Mucosa of stomach (tissue), 1 donor: ENCODE measurements around the gene PLCB1.
"Not testable (repeated sequence)": the region's sequence is repeated elsewhere in the genome, so short reads cannot be mapped to it uniquely, and the experiment has no call there.

Experiments used
- H3K27me3 ChIP-seq: one replicate; pipeline ENCODE4 v1.7.0; 2013; ENCODE audit warnings: mild to moderate bottlenecking, low read length; ENCODE audit not compliant: control insufficient read depth, insufficient read depth
- H3K36me3 ChIP-seq: one replicate; pipeline ENCODE4 v1.7.0; 2013; ENCODE audit warnings: low read length; ENCODE audit not compliant: control insufficient read depth, insufficient read depth
- H3K4me1 ChIP-seq: one replicate; pipeline ENCODE4 v1.7.0; 2013; ENCODE audit warnings: mild to moderate bottlenecking, low read length; ENCODE audit not compliant: control insufficient read depth, insufficient read depth
- H3K4me3 ChIP-seq: one replicate; pipeline ENCODE4 v1.7.0; 2013; ENCODE audit warnings: low read length
- H3K9ac ChIP-seq: one replicate; pipeline ENCODE4 v1.7.0; 2013; ENCODE audit warnings: mild to moderate bottlenecking, low read length, moderate library complexity
- H3K9me3 ChIP-seq: one replicate; pipeline ENCODE4 v1.7.0; 2013; ENCODE audit warnings: mild to moderate bottlenecking, low read length, moderate library complexity; ENCODE audit not compliant: control insufficient read depth
- donor health status: Pancreatic carcinoma.

PLCB1 gene

DNA sequence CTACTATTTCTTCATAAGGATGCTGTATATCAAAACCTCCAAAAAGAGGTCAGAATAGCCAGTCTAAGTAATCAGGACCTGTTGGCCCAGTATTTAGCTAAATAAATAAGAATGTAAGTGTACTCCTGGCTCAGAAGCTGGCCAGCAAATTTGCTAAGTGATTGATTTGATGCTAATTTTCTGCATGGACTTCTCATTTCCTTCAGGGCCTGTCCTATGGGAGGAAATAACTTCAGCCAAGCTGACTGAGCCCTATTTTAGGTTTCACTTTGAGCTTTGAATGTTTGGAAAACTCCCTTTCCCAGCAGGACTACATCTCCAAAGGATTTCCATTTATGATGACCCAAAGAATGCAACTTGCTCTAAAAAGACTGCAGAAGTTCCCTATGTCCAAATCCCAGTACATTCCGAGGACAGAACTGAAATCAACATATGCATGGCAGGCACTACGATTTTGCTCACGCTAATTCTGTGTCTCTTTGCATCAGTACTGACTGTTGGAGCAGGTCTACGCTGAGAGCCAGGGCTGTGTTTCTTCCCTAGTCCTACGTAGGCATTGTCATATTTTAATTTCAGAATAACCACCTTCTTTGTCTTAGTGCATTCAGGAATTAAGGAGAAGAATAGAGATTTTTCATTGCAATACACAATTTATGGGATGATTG is 495.4 kb downstream of the PLCB1 start:
- Histone ChIP-seq H3K9ac (no peak overlapping the region), H3K4me3 (no peak overlapping the region), H3K27me3 (no peaks in the 10 kb centered on the region), H3K9me3 (no peaks in the 10 kb centered on the region), H3K36me3 (no peaks in the 10 kb centered on the region), H3K4me1 (no peaks in the 10 kb centered on the region)

DNA sequence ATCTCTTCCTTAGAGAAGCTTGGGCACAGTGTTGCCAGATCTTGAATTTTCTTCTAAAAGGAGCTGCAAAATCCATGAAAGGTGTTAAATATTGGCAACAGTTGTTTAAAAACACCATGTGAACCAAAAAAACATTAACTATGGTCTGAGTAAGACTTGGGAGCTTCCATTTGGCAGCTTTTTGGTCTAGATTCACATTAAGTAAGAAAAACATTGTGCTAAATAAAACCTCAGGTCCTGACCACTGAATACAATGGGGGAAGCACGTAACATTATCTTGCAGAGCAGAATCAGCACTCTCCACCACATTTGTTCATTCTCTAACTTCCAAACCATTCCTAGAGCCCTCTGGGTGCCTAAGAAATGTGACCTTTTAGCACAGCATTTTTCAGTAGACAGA is 499.2 kb downstream of the PLCB1 start:
- H3K36me3 ChIP-seq = no peaks in the 10 kb centered on the region

DNA sequence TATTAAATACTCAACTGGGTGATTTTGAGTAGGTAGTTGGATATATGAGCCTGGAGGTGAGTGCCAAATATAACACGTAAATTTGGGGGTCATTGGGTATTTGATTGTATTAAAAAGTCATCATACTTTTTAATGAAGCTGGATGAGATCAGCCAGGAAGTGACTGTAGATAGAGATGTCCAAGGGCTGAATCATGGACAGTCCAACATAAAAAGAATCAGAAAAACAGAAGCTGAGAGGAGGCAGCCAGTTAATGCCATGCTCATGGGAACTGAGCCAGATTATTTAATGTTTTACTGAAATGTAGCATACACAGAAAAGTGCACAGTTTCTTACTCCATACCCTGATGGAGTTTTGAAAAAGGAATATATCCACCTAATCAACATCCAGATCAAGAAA is 501.3 kb downstream of the PLCB1 start:
- Histone ChIP-seq H3K27me3 (no peaks in the 10 kb centered on the region), H3K4me1 (no peaks in the 10 kb centered on the region), H3K36me3 (no peaks in the 10 kb centered on the region), H3K4me3 (no peak overlapping the region), H3K9me3 (no peaks in the 10 kb centered on the region), H3K9ac (no peak overlapping the region)

More for the DNA sequence above, 499.2 kb downstream of the PLCB1 start:
- H3K4me3 ChIP-seq = no peak overlapping the region
- no peaks in the 10 kb centered on the region for H3K9me3 ChIP-seq
- H3K9ac ChIP-seq = no peak overlapping the region
- no peaks in the 10 kb centered on the region for H3K4me1 ChIP-seq
- no peaks in the 10 kb centered on the region for H3K27me3 ChIP-seq

DNA sequence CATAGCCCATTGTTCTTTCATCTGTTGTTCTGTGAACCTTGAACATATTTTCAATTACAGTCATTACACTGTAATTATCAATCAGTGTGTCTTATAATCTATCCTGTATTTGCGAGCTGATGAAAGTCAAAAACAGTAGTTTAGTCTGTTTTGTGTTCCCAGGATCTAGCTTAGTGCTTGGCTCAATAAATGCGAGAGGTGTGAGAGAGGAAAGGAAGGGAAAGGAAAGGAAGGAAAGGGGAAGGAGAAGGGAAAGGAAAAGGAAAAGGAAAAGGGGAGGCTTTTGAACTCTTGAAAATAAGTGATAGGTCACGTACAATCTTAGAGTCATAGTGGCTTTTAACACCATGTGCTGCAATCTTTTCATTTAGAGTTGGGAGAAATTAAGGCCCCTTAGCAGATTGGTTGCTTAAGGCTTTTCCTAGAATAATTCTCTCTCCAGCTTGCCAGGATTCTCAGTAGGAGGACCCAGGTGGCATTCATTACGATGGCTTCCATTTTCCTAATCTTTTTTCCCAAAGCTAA is 503.0 kb downstream of the PLCB1 start:
- no peaks in the 10 kb centered on the region for H3K27me3 ChIP-seq
- no peaks in the 10 kb centered on the region for H3K9me3 ChIP-seq
- H3K4me1 ChIP-seq = no peaks in the 10 kb centered on the region
- no peak overlapping the region for H3K4me3 ChIP-seq
- no peaks in the 10 kb centered on the region for H3K36me3 ChIP-seq
- H3K9ac ChIP-seq = no peak overlapping the region

DNA sequence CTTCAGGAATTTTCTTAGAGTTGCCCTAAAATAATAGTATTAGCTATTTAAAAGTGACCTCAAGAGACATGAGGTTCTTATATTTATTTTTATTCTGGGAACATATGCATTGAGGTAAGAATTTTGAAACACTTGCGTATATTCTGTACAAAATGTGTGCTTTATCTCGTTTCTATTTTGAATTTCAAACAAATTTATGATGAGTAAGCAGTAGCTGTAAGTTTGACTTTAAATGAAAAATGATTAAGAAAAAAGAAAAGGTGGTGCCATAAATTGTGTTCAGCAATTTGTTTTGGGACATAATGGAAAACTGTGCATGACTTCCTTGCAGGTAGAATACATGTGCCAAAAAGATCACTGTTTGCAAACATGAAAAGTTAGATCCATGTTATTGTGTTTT is 503.8 kb downstream of the PLCB1 start:
- H3K9me3 ChIP-seq = no peaks in the 10 kb centered on the region
- no peak overlapping the region for H3K4me3 ChIP-seq
- H3K27me3 ChIP-seq = no peaks in the 10 kb centered on the region
- no peaks in the 10 kb centered on the region for H3K4me1 ChIP-seq
- no peaks in the 10 kb centered on the region for H3K36me3 ChIP-seq
- no peak overlapping the region for H3K9ac ChIP-seq

DNA sequence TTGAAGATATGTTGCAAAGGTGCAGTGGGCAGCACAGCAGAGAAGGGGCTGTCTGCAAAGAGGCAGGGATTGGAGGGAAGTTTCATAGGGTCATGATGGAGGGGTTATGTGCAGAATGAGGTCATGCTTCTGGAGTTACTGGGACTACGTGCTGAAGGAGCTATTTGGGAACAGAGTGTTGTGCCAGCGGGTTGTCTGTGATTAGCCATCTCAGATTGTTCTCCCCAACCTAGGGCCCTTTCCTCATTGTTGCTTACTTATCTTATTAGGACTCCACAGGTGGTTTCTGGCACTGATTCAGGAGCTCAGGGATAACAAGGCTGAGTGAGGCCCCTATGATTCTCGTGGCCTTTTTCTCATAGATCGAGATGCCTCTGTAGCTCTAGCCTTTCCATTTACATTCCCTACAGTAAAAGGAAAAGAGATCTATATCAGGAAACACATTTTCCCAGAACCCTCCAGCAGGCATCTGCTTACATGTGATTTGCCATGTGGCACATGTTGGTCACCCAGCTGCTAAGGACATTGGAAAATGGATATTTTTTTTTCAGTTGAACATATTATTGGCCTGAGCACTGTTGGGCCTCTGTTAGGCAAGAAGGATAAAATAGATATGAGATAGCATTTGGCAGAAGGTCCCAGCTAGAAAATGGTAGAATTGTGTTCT is 507.2 kb downstream of the PLCB1 start:
- no peaks in the 10 kb centered on the region for H3K27me3 ChIP-seq
- no peak overlapping the region for H3K9ac ChIP-seq
- no peaks in the 10 kb centered on the region for H3K4me1 ChIP-seq
- H3K36me3 ChIP-seq = no peaks in the 10 kb centered on the region
- H3K4me3 ChIP-seq = no peak overlapping the region
- H3K9me3 ChIP-seq = no peaks in the 10 kb centered on the region

DNA sequence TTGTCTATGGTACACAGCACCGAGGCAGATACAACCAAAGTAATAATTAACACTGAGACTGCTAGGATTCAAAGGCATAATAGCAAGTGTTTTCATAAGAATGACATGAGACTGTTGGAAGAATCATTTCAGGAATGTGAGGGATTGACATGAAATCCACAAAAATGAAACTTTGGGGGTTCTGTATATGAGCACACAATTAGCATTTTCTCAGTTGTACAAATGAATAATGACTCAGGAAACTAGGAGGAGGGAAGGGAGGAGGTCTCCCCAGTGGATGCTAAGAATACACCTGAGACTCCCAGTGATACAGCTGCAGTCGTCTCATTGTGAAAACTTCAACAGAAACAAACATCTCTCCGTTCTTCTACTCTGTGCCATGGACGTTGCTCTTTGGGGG is 508.4 kb downstream of the PLCB1 start:
- Histone ChIP-seq H3K4me1 (no peaks in the 10 kb centered on the region), H3K4me3 (no peak overlapping the region), H3K27me3 (no peaks in the 10 kb centered on the region), H3K36me3 (no peaks in the 10 kb centered on the region), H3K9me3 (no peaks in the 10 kb centered on the region), H3K9ac (no peak overlapping the region)

DNA sequence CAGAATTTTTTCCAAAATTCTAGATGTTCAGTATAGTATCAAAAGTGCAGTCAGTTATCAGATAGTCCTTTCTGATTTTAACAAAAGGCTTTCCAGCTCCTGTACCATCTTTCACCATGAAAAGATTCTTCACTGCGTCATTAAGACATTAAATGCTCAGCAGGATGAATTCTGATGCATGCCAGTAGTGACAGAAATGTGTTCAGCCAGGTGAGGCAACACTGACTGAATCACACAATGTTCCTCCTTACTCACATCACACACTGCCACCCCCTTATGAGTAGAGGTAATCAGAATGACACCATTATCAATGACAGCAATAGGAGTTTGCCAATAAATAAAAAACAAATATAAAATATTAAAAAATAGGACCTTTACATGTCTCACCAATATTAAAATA is 510.2 kb downstream of the PLCB1 start:
- H3K27me3 ChIP-seq = no peaks in the 10 kb centered on the region
- H3K4me1 ChIP-seq = no peaks in the 10 kb centered on the region
- no peaks in the 10 kb centered on the region for H3K36me3 ChIP-seq
- no peaks in the 10 kb centered on the region for H3K9me3 ChIP-seq
- no peak overlapping the region for H3K4me3 ChIP-seq
- no peak overlapping the region for H3K9ac ChIP-seq

DNA sequence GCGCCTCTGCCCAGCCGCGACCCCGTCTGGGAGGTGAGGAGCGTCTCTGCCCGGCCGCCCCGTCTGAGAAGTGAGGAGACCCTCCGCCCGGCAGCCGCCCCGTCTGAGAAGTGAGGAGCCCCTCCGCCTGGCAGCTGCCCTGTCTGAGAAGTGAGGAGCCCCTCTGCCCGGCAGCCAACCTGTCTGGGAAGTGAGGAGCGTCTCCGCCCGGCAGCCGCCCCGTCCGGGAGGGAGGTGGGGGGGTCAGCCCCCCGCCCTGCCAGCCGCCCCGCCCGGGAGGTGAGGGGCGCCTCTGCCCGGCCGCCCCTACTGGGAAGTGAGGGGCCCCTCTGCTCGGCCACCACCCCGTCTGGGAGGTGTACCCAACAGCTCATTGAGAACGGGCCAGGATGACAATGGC is 512.4 kb downstream of the PLCB1 start:
- H3K9ac ChIP-seq, H3K36me3 ChIP-seq, H3K9me3 ChIP-seq, H3K27me3 ChIP-seq, H3K4me1 ChIP-seq, H3K4me3 ChIP-seq: not testable (repeated sequence)

DNA sequence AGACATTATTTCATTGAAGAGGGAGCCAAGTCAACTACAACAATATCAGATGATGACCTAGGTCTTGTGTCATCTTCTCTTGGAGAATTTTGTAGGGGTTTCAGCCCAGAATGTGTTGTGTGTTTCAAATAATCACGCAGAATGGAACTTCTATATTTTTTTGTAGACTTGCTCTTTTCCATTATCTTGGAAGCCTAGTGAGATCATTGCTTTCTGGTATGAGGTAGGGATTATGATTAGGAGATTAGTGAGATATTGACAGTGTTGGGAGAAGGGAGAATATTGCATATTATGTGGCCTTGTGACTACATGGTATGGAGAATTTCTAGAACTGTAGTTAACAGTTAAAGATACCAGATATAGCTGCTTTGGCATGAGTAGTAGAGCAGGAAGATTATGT is 513.3 kb downstream of the PLCB1 start:
- H3K36me3 ChIP-seq = no peaks in the 10 kb centered on the region
- no peaks in the 10 kb centered on the region for H3K4me1 ChIP-seq
- no peaks in the 10 kb centered on the region for H3K9me3 ChIP-seq
- no peaks in the 10 kb centered on the region for H3K27me3 ChIP-seq
- H3K4me3 ChIP-seq = no peak overlapping the region
- no peak overlapping the region for H3K9ac ChIP-seq

DNA sequence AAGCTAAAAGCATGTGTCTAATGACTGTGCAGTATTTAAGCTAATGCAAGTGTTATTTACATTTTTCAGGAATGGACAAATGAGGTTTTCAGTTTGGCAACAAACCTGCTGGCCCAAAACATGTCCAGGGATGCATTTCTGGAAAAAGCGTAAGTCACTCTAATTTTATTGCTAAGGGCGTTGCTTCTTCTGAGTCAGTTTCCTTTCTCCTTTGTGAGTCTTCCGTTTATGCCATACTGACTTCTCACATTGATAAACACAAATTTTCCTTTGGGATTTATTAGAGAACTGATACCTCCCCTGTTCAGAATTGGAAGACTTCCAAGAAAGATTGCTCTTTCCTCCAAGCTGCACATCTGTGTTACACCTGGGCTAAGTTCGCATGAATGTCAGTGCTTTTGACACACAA is 514.0 kb downstream of the PLCB1 start:
- H3K4me3 ChIP-seq = no peak overlapping the region
- H3K9ac ChIP-seq = no peak overlapping the region
- no peaks in the 10 kb centered on the region for H3K9me3 ChIP-seq
- H3K4me1 ChIP-seq = no peaks in the 10 kb centered on the region
- no peaks in the 10 kb centered on the region for H3K27me3 ChIP-seq
- no peaks in the 10 kb centered on the region for H3K36me3 ChIP-seq

DNA sequence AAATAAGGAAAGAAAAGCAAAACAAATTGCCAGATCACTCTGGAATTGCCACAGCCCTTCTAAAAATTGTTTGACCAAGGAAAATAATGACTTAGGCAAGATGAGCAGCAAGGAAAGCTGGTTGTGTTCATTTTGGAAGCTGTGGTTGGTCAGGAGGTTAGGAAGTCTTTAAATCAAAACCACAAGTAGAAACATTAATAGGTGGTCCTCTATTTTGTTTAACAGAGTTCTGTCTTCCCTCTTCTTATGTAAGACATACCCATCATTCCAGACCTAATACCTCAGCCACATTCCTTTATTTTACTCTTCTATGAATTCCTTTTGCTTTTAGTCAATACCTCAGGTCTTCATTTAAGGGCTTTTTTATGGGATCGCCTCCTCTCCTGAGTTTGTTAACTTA is 514.6 kb downstream of the PLCB1 start:
- H3K9me3 ChIP-seq = no peaks in the 10 kb centered on the region
- H3K36me3 ChIP-seq = no peaks in the 10 kb centered on the region
- H3K27me3 ChIP-seq = no peaks in the 10 kb centered on the region
- H3K9ac ChIP-seq = no peak overlapping the region
- no peak overlapping the region for H3K4me3 ChIP-seq
- H3K4me1 ChIP-seq = no peaks in the 10 kb centered on the region
